Body of pancreas (tissue), 4 donors: Measurements from ENCODE around the gene PGAM2. TPM values are rescaled to one million over a fixed set of nuclear protein-coding genes. Genes with fewer than 3 reads are reported as not detected.

Source experiments
- ATAC-seq: fragments of 150-250 bp; one replicate; pipeline ENCODE4 v1.9.1; 2016
- DNase-seq, 4 donors: peaks; one replicate each; pipeline ENCODE4 v3.0.0-alpha.2; 2019
- H3K27ac ChIP-seq, 4 donors: fragments of 200-600 bp; sonication (generic); 1 replicate in 3 of 4; 2 replicates in 1 of 4; pipeline versions ENCODE4 v1.5.1 to v1.6.1; 2016 to 2019; ENCODE audit warnings: mild to moderate bottlenecking in 1 of 4, mixed read lengths in 1 of 4, moderate library complexity in 1 of 4
- H3K27me3 ChIP-seq, 2 donors: fragments of 200-600 bp; sonication (generic); one replicate each; pipeline ENCODE4 v1.6.0; 2016; ENCODE audit warnings: mild to moderate bottlenecking in 1 of 2
- H3K36me3 ChIP-seq, 2 donors: fragments of 200-600 bp; sonication (generic); replicated peaks in 1 of 2; 2 replicates each; pipeline ENCODE4 v1.5.1; 2016; ENCODE audit warnings: low read depth in 2 of 2; ENCODE audit not compliant: insufficient read depth in 1 of 2
- H3K4me1 ChIP-seq: fragments of 200-600 bp; sonication (generic); one replicate; pipeline ENCODE4 v1.6.0; 2016
- H3K4me3 ChIP-seq, 2 donors: fragments of 200-600 bp; sonication (generic); 1 replicate in 1 of 2; 2 replicates in 1 of 2; pipeline ENCODE4 v1.5.1; 2016 to 2019
- H3K9me3 ChIP-seq, 3 donors: fragments of 200-600 bp; sonication (generic); 1 replicate in 2 of 3; 2 replicates in 1 of 3; pipeline ENCODE4 v1.5.1; 2016
- CTCF ChIP-seq, 7 experiments: fragments of 450-650 bp in 4 of 7; fragments of 200-600 bp in 3 of 7; sonication (generic) in 3 of 7; IDR thresholded peaks; one replicate each; pipeline ENCODE4 v1.5.1; 2016 to 2019; ENCODE audit warnings: antibody characterized with exemption in 7 of 7
- POLR2A ChIP-seq, 3 donors: fragments of 450-650 bp; IDR thresholded peaks; one replicate each; pipeline ENCODE4 v1.6.1; 2016; ENCODE audit warnings: antibody characterized with exemption in 3 of 3, mild to moderate bottlenecking in 2 of 3
- WGBS, 2 donors: methylation state at CpG; one replicate each; pipeline ENCODE4 v1.1.5; 2017; 5-methylcytosine and 5-hydroxymethylcytosine counted together
- intact Hi-C: fragments of 100-400 bp; cut with DNase I; formaldehyde crosslinking; loops from one replicate; pipeline ENCODE4 v1.15.1; 2023
- total RNA-seq, 2 donors: library from RNA; depleted of rRNA; stranded (reverse); fragments of >200 nt; gene quantifications; one replicate each; pipeline ENCODE4 v1.1.0, GENCODE V29; 2016

PGAM2 gene
- total RNA-seq, 2 donors from 2014 or later: 1.6 TPM; not detected in 1

DNA sequence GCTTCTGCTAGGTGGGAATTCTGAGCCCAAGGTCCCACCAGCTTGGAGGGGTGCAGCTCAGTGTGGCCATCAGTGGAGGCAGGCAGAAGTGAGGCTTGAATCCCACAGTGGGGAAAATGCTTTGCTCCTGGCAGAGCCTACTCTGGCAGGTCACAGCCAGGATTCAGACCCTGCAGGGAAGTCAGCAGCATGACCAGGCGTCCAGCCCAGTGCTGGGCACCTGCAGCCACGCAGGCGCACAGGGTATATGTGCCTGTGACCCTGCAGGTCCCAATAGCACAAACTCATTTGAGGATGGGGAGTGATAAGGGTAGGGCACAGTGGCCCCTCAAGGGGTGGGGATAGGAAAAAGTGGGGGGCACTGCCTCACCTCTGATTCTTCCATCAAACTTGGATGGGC, 30.4 kb upstream of the PGAM2 start:
- H3K4me1 ChIP-seq: no peaks in the 10 kb centered on the region
- DNase-seq: no peak
- no peaks in the 10 kb centered on the region for H3K27me3 ChIP-seq
- H3K36me3 ChIP-seq: no peaks in the 10 kb centered on the region
- WGBS, 2 donors: 84 to 94% methylated on average over 3 of the region's 3 CpGs
- no peak for ATAC-seq
- H3K4me3 ChIP-seq: no peak overlapping the region
- H3K27ac ChIP-seq: no peak overlapping the region
- intact Hi-C loops: no loop called here
- TF ChIP-seq POLR2A (IDR thresholded peaks at IDR 0.05): no peak
- no peak for TF ChIP-seq CTCF (IDR thresholded peaks at IDR 0.05)
- H3K9me3 ChIP-seq: no peaks in the 10 kb centered on the region

DNA sequence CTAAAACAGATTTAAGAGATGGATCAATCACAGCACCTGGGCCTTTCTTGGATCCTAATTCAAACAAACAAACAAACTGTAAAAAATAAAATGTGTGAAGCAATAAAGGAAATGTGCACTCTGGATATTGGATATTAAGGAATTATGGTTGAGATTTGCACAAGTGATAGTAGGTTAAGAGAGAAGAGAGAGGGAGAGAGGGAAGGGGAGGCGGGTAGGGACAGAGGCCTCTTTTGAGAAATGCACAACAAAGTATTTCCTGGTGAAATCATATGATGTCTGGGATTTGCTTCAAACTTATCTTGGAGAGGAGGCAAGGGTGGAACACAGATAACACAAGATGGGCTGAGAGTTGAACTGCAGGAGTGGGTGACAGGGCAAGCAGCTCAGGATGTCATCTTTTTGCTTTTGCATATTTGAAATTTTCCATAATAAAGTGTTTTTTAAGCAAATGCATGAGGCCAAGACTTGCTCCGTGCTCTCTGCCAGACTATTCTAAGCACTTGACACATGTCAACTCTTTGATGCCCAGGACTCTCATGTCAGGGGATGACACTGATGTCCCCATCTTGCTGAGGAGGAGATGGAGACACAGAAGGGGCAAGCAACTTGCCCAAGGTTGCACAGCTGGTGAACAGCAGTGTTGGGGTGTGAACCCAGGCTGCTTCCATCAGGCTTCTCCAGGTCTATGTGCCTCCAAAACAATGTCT, 29.7 kb upstream of the PGAM2 start:
- ATAC-seq (no peak), DNase-seq (no peak)
- intact Hi-C loops: no loop called here
- Histone ChIP-seq H3K4me1 (no peaks in the 10 kb centered on the region), H3K9me3 (no peaks in the 10 kb centered on the region), H3K36me3 (no peaks in the 10 kb centered on the region), H3K27me3 (no peaks in the 10 kb centered on the region), H3K27ac (no peak overlapping the region), H3K4me3 (no peak overlapping the region)
- 64 to 69% methylated on average over 2 of the region's 2 CpGs for WGBS, 2 donors
- TF ChIP-seq CTCF (IDR thresholded peaks at IDR 0.05): no peak
- no peak for TF ChIP-seq POLR2A (IDR thresholded peaks at IDR 0.05)

DNA sequence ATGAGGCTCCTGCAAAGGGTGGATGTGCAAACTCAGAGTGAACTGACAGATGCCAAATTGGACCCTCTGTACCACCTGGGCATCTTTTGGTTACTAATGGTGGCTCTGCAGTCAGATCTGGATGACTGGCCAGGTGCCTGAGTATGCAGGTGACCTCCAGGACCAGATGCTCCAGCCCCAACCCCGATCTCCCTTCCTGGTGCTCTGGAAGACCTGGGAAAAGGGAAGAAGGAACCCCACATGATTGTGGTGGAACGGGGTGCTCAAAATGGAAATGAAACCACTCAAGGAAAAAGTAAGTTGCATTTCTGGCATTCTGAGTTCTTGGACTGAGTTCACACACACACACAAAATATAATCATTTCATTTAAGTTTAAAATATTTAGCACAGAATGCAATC, 29.0 kb upstream of the PGAM2 start:
- intact Hi-C loops: no loop called here
- DNase-seq (no peak), ATAC-seq (no peak)
- H3K27ac ChIP-seq: no peak overlapping the region
- no peaks in the 10 kb centered on the region for H3K9me3 ChIP-seq
- 47 to 53% methylated on average over 2 of the region's 2 CpGs for WGBS, 2 donors
- no peaks in the 10 kb centered on the region for H3K36me3 ChIP-seq
- TF ChIP-seq POLR2A (IDR thresholded peaks at IDR 0.05) (no peak), CTCF (IDR thresholded peaks at IDR 0.05) (no peak)
- H3K4me3 ChIP-seq: no peak overlapping the region
- no peaks in the 10 kb centered on the region for H3K4me1 ChIP-seq
- no peaks in the 10 kb centered on the region for H3K27me3 ChIP-seq

- TF ChIP-seq POLR2A (IDR thresholded peaks at IDR 0.05) (no peak), CTCF (IDR thresholded peaks at IDR 0.05) (no peak)
- no peaks in the 10 kb centered on the region for H3K27me3 ChIP-seq
- no peaks in the 10 kb centered on the region for H3K9me3 ChIP-seq
- H3K4me3 ChIP-seq: no peak overlapping the region
- 68 to 72% methylated on average over 6 of the region's 6 CpGs for WGBS, 2 donors
- ATAC-seq (no peak), DNase-seq (no peak)
- no peaks in the 10 kb centered on the region for H3K4me1 ChIP-seq
- intact Hi-C loops: no loop called here
- H3K36me3 ChIP-seq: no peaks in the 10 kb centered on the region
- no peak overlapping the region for H3K27ac ChIP-seq
These were observed 27.8 kb upstream of the PGAM2 start for GRCh38 chr7:44093102-44093641.
